ENCODE data around the gene LHFPL4.

GRCh38 chr3:9512456-9513045 lies 41.1 kb downstream of the LHFPL4 start:
- TF ChIP-seq CTCF (conservative IDR thresholded peaks at IDR 0.05; ENCODE audit: low read length) (no peak), EZH2phosphoT487 (IDR thresholded peaks at IDR 0.05; ENCODE audit: borderline replicate concordance, low read depth, low read length) (no peak)

Data from OCI-LY7 (cell line).